HG02763 (cell line): Measurements from ENCODE around the gene SUSD2.
"Not testable (repeated sequence)": the region's sequence is repeated elsewhere in the genome, so short reads cannot be mapped to it uniquely, and the experiment has no call there.

ENCODE experiments used
- ATAC-seq: cut with Tn5 transposase; IDR thresholded peaks from one replicate; pipeline ENCODE4 v1.9.1; 2021; ENCODE audit warnings: mild to moderate bottlenecking, moderate library complexity; ENCODE audit not compliant: unreplicated experiment

Gene SUSD2

DNA sequence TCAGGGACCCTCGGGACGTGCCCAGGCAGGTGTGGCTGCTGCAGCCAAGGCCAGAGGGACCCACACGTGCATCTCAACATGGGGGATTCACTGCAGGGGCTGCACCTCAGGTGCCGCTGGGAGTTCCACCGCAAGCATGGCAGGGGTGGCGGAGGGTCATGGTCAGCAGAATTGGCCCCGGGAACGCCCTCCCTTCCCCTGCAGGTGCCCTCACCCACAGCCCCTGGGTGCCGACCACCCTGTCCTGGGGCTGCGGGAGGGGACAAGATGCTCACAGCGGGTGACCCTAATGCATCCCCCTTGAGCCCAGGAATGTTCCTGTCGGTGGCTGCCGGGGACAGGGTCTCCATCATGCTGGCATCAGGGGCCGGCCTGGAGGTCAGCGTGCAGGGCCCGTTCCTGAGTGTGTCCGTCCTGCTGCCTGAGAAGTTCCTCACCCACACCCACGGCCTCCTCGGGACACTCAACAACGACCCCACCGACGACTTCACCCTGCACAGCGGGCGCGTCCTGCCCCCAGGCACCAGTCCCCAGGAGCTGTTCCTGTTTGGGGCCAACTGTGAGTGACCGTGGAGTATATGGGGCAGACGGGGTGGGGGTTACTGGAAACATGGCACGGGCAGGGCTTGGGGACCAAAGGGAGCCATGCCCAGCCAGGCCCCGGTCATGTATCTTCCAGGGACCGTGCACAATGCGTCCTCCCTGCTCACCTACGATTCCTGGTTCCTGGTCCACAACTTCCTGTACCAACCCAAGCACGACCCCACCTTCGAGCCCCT, 5.8 kb downstream of the SUSD2 start:
- ATAC-seq: no peak

DNA sequence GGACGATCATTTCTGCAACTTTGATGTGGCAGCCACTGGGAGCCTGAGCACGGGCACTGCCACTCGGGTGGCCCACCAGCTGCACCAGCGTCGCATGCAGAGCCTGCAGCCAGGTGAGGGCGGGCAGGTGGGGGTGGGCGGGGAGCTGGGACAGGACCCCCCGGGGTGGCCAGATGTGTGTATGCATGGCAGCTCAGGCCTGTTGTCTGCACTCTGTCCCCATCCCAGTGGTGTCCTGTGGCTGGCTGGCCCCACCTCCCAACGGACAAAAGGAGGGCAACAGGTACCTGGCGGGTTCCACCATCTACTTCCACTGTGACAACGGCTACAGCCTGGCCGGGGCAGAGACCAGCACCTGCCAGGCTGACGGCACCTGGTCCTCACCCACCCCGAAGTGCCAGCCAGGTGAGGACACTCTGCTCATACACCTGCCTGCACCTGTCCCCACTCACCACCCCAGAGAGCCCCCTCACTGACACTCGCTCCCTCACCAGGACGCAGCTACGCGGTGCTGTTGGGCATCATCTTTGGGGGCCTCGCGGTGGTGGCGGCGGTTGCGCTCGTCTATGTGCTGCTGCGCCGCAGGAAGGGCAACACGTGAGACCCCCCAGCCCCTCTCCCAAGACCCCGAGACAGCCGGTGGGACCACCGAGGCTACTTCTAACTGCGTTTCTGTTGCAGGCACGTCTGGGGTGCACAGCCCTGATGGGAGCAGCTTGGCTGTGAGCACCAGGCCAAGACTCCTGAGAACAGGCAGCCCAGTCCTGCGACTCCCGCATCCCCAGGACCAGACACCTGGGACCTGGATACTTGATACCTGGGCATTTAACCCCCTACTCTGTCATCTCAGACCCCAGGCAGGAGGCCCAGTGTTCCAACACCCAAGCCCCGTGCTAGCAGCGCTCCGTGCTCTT, 6.7 kb downstream of the SUSD2 start:
- no peak for ATAC-seq

GRCh38 chr22:24188705-24189248, 7.5 kb downstream of the SUSD2 start:
- ATAC-seq: no peak

DNA sequence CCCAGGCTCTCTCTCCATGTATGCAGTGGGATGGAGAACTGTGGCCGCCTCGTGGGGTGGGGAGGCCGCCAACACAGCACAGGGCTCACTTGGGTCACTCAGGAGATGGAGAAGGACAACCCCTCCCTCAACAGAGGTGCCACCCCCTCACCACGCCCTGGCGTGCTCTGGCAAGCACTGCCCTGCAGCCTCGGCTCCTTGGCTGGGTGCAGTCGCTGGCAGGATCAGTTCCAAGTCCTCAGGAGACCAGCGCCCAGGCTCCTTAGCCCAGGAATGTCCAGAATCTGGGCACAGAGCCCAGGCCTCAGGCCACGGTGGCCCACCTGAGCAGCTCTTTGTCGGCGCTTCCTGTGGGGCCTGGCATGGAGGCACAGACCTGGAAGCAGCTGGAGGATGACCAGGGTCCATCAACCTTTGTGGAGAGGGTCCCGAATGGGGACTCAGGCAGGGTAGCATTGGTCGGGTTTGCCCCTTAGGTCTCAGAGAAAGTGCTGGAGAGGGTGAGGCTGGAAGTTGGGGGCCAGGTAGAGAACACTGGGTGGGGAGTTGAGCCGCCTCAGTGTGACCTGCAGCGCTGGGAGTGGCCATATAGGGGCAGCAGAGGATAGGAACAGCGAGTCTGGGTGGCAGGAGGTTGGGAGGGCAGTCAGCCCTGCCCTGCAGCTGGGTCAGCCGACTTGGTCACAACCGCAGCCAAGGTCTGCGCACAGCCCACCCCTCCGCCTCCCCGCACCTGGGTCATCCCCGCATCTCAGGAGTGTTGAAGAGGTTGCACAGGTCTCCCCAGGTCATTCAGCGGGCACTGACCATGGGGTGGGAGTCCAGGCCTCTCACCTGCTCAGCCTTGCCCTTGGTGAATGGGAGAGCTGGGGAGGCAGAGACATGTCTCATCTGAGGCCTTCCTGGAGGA, 8.2 kb downstream of the SUSD2 start:
- no peak for ATAC-seq

DNA sequence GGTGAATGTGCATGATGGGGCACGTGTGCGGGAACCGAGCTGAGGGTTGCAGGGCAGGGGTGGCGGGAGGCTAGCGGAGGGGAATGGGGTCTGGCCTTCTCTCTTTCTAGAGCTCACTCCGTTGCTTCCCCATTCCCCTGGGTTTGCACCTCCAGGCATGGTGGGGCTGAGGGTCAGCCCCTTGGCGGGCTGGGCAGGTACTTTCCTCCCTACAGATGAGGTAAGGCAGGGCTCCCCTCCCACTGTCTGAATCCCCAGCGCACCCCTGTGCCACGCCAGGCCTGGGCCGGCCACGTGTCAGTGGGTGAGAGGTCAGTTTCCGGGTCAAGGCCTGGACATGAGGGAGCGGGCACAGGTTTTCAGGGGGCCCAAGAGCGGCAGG, 8.9 kb downstream of the SUSD2 start:
- no peak for ATAC-seq

DNA sequence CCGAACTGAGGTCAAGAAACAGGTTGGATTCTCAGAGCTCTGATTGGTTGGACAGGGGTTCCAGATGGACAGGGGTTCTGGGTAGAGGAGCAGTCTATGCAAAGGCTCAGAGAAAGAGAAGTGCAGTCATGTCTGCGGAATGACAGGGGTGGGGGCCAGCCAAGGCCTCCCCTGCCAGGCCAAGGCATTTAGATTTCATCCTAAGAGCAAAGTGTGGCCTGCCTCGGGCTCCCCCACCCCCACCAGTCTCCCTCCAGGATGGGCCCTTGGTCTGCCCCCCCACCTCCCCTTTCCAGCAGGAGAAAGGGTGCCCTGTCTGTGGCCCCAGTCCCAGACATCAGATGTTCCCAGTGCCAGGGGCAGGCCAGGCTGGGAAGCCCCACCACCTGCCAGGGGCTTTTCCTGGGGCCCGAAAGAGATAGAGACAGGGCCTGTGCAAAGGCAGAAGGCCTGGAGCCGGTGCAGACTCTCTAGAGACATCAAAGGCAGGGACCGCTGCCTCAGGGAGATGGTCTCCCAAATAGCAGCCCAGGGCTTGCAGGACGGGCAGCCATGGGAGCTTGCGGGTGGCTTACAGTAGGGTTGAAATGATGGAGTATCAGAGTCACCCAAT, 9.4 kb downstream of the SUSD2 start:
- ATAC-seq: no peak

GRCh38 chr22:24191381-24191841, 10.1 kb downstream of the SUSD2 start:
- ATAC-seq: no peak

DNA sequence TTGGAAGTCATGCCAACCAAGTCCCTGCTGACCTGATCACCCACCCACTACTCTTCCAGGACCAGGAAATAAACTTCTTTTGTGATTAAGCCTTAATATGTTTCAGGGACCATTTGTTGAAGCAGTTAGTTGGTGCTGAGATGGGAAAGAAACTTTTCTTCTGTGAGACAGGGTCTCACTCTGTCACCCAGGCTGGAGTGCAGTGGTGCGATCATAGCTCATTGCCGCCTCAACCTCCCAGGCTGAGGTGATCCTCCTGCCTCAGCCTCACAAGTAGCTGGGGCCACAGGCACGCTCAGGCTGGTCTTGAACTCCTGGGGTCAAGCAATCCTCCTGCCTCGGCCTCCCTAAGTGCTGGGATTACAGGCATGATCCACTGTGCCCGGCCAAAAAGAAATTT, 10.6 kb downstream of the SUSD2 start:
- no peak for ATAC-seq

GRCh38 chr22:24198682-24199052, 17.4 kb downstream of the SUSD2 start:
- no peak for ATAC-seq

DNA sequence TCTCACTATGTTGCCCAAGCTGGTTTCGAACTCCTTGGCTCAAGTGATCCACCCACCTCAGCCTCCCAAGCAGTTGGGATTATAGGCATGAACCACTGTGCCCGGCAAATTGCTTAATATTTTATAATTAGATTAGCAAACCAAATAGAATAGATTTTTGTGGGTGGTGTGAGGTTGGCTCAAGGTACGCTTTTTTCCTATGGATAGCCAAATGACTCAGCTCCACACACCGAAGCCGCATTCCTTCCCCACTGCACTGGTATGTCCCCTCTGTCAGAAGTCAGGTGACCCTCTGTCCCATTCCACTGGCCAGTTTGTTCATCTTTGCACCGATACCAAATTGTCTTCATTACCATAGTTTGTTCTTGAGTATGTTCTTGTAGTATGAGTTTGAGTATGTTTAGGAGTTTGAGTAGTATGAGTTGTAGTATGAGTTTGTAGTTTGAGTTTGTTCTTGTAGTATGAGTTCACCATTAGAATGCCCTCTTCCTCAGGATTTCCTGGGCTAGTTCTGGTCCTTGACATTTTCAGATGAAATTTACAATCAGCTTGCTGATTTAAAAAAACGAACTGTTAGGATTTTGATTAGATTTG, 19.4 kb downstream of the SUSD2 start:
- no peak for ATAC-seq

DNA sequence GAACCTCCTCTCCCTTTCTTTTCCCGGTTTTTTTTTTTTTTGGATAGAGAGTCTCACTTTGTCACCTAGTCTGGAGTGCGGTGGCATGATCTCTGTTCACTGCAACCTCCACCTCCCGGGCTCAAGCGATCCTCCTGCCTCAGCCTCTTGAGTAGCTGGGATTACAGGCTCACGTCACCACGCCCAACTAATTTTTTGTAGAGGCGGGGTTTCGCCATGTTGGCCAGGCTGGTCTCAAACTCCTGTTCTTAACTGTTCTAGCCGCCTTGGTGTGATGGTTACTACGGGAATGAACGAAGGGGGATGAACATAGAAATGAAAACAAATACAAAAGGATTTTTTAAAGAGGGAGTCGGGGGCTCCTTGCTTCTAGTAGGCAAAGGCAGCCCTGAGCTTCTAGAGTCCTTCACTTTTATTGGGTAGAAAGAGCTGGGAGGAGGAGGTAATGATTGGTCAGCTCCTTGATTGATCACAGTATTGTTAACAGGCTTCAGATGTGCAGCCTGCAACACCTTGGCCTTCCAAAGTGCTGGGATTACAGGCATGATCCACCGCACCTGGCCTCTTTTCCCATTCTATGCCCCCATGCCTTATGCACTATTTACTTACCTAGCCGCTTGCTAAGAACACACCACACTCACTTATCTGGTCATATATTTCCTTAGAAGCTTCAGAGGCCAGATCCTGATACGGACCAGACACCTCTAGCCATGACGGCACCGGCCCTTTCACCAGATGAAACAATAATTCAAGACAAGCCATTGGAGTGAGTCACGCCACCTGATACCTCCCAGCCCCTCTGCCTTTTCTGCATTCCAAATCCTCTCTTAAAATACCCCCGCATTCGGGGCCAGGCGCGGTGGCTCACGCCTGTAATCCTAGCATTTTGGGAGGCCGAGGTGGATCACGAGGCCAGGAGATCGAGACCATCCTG, 20.7 kb downstream of the SUSD2 start:
- ATAC-seq: no peak

DNA sequence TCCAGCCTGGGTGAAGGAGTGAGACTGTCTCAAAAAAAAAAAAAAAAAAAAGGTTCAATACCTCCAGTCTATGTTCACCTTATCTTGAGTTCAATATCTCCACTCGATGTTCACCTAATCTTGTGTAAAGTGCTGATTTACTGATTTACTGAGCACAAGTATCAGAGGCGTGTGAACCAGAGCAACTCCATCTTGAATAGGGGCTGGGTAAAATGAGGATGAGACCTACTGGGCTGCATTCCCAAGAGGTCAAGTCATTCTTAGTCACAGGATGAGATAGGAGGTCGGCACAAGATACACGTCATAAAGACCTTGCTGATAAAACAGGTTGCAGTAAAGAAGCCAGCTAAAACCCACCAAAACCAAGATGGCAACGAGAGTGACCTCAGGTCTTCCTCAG, 22.6 kb downstream of the SUSD2 start:
- ATAC-seq: not testable (repeated sequence)

GRCh38 chr22:24205438-24206195, 24.3 kb downstream of the SUSD2 start:
- ATAC-seq: no peak

GRCh38 chr22:24206460-24207263, 25.4 kb downstream of the SUSD2 start:
- not testable (repeated sequence) for ATAC-seq

DNA sequence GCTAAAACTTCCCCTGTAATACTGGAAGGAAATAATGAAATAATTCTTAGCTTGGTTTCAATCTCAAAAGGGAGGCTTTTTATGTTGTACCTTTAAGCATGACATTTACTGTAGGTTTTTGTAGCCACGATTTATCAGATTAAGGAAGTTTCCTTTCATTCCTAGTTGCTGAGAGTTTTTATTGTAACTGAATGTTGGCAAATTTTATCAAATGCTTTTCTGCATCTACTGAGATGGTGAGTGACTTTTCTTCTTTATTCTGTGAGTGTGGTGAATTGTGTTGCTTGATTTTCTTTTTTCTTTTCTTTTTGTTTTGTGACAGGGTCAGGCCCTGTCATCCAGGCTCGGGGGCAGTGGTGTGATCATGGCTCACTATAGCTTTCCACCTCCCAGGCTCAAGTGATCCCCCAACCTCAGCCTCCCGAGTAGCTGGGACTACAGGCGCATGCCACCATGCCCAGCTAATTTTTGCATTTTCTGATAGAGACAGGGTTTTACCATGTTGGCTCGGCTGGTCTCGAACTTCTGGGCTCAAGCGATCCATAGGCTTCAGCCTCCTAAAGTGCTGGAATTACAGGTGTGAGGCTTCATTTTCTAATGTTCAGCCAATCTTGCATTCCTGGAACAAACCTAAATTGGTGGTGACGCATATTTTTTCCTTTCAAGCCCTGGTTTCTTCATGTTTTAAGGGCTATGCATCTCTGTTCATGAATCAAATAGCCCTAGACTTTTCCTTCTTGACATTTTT, 26.2 kb downstream of the SUSD2 start:
- no peak for ATAC-seq

DNA sequence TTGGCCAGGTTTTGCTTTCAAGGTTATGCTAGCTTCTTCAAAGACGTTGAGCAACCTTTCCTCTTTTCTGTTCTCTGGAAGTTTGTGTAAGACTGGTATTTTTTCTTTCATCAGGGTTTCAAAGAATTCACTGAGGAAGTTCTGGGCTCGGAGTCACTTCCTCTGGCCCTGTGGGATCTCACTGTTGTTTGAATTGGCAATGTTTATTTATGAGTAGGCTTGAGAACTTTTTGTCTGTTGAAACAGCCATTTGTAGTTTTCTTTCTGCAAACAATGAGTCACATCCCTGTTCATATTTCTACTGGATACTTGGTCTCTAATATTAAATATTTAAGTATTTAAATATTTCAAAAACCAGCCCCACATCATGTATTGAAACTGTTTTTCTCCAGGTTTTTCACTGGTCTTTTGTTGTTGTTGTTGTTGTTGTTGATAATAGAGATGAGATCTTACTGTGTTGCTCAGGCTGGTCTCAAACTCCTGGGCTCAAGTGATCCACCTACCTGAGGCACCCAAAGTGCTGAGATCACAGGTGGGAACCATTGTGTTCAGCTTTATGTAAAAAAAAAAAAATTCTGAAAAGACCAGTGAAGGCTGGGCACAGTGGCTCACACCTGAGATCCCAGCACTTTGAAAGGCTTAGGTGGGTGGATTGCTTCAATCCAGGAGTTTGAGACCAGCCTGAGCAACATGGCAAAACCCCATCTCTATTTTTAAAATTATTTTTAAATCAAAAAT, 26.9 kb downstream of the SUSD2 start:
- ATAC-seq: no peak
